IPS-NIHi7 (cell line): ENCODE measurements around the gene MINDY4.

ENCODE experiments used
- DNase-seq: peaks from one replicate; pipeline ENCODE4 v3.0.0; 2012; ENCODE audit warnings: mixed read lengths; ENCODE audit errors: extremely low spot score

The MINDY4 gene

DNA sequence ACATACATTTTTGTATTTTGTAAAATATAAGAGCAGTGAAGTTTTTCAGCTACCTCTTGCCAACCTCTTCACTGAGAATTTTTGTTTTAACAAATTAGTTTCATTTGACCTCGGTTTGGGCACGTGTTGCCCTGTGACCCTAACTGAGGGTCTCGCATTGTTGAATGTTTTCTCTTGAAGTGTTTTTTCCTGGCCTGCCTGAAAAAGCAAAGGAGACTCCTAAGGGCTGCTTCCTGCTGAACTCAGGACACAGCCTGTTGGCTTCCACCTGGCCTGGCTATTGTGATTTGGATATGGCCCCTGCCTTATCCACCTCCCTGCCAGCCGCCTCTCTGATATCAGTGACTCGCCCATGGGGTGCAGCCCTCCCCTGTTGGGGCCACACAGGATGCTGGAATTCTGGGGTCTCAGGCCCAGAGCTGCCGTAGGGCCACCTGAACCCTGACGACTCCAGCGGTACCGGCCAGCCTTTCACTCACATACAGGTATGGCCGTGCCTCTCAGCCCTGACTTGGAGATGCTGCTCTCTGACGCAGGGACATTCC, 81.6 kb downstream of the MINDY4 start:
- DNase-seq, result no peak

- DNase-seq, result no peak
These were observed 82.4 kb downstream of the MINDY4 start for GRCh38 chr7:30853576-30853975.

- DNase-seq, result no peak
These were observed 84.7 kb downstream of the MINDY4 start for GRCh38 chr7:30855936-30856335.

GRCh38 chr7:30858576-30858975, 87.4 kb downstream of the MINDY4 start:
- no peak for DNase-seq

DNA sequence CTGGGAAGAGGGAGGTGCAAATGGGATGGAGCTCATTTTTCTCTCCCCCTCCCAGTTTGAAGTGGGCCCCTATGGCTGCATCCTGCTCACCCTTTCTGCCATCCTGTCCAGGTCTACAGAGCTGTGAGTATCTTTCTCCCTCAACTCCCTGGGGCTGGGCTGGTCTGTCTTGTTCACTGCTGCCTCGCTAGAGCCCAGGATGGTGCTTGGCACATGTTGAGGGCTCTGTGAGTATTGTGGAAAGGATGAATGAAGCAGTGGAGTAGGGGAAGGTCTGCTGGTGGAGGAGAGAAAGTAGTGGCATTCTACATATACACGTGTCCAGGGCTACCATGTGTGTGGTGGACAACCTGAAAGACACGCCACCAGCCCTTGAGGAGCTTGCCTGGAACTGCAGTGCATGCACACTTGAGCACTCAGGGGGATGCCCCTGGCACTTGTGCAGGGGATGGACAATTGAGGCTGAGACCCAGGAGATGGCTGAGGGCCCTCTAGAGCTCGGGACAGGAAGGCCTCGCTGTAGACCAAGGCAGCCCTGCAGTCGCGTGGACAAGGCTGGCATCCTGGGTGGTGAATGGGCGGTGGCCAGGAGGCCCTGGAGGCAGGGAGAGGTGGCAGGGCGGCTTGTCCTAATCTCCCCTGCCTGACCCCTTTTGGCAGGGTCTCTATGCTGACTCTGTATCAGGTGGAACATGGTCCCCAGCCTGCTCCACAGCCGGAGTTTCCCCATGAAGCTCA, 88.2 kb downstream of the MINDY4 start:
- no peak for DNase-seq

GRCh38 chr7:30859940-30860496, 88.8 kb downstream of the MINDY4 start:
- DNase-seq, result no peak

- no peak for DNase-seq
These were observed 90.4 kb downstream of the MINDY4 start for GRCh38 chr7:30861612-30862011.

- no peak for DNase-seq
These were observed 91.9 kb downstream of the MINDY4 start for GRCh38 chr7:30862995-30863705.

DNA sequence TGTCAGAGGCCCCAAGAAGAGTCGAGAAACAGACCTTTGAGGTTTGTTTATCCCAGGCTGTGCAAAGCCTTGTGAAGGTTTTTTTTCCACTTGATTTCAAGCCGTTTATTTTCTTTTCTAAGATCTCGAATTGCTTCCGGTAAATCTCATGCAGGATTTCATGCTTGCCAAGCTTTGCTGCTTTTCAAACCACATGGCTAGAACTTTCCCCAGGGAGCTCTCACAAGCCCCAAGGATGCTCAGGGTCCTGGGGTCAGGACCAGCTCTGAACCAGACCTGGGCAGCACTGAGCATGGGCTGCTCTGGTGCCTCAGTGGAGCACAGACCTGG, 92.5 kb downstream of the MINDY4 start:
- DNase-seq, result no peak

DNA sequence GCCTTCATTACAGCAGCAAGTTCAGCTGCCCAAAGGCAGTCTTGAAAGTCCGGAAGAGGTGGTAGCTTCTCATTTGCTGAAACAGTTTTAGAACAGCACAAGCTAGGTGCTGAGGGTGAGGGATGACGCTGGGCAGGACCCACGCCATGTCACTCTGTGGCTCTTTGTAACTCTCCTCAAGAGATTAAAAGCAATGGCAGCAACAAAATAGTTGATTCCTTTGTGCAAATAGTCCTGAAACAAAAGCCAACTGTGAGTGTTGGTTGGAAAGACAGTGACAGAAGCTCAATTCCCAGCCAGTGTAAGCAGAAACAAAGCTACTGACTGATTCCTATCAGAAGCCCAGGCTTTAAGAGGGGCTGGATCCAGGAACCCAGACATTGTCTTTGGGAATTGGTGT, 92.9 kb downstream of the MINDY4 start:
- DNase-seq, result no peak

GRCh38 chr7:30865076-30865475, 93.9 kb downstream of the MINDY4 start:
- no peak for DNase-seq

DNA sequence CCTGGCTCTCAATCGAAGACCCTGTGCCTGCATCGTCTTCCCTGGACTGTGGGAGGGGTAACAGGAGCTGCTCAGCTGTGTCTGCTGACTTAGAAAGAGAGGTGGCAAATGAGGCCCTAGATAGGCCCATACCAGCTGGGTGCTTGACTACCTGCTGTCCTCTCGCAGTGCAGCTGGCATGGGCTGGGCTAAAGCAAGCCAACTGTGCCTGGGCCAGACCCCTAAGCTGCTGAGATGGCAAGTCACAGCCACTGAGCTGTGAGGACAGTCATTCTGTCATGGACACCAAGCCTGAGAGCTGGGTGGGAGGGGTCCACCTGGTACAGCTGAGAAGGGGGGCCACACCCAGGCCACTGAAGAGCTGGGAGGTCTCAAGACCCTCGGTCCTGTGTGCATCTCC, 94.6 kb downstream of the MINDY4 start:
- no peak for DNase-seq

- no peak for DNase-seq
These were observed 95.7 kb downstream of the MINDY4 start for GRCh38 chr7:30866939-30867338.

GRCh38 chr7:30867483-30867882, 96.3 kb downstream of the MINDY4 start:
- DNase-seq, result no peak

DNA sequence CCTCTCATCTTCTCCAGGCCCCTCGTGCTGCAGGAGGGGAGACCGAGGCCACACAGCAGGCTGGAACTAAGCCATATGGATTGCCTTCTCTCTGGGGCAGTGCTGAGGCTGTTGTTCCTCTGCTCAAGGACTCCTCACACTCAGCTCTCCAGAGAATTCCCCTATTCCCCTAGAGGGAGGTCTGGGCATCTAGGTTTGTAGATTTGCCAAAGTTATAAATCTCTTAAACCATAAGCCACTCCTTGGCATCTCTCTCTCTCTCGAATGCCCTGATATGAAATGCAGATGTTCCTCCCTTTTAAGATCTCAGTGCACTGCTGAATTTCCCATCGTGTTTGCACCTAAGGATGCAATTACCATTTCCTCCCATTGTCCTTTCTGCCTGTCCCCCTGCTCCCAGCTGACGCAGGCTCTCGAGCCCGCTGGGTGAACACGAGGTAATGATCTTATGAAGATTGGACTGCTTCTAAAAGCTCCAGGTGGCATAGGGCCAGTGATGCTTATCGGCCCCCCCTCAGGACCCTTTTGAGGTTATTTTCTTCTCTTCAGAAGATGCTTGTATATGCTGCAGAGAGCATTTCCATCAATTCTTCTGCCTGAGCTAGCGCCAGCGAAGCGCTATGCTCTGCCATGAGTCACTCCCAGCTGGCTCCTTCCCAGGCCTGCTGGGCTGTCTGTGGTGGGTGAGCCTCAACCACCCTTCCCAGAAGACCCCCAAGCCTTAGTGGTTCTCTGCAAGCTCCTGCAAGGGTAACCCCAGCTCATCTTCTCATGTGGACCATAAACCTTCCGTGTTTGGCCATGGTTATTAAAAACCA, 98.8 kb downstream of the MINDY4 start:
- DNase-seq, result no peak

DNA sequence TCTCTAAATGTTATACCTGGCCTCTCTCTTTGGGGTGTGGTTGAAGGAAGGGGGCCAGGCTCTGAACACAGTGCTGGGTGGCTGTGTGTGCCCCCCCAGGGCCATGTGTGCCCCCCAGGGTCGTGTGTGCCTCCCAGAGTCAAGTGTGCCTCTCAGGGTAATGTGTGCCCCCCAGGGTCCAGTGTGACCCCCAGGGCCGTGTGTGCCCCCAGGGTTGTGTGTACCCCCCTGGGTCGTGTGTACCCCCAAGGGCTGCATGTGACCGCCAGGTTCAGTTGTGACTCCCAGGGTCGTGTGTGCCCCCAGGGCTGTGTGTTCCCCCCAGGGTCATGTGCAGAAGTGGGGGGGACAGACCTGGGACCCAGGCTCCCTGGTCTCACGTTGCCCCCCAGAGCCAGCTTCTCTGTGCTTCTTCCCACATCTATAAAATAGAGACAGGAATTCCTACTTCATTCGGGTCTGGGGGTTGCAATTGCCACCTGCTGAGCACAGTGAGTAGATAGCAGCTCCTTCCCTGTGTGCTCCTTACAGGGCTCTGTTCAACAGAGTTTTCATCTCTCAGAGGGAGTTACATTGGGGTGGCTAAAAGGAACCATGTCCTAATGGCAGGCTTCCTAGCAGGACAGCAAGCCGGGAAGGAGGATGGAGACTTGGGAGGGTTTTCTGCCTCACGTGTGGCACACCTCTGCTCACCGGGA, 99.8 kb downstream of the MINDY4 start:
- no peak for DNase-seq

GRCh38 chr7:30871655-30872054, 100.4 kb downstream of the MINDY4 start:
- DNase-seq, result no peak

DNA sequence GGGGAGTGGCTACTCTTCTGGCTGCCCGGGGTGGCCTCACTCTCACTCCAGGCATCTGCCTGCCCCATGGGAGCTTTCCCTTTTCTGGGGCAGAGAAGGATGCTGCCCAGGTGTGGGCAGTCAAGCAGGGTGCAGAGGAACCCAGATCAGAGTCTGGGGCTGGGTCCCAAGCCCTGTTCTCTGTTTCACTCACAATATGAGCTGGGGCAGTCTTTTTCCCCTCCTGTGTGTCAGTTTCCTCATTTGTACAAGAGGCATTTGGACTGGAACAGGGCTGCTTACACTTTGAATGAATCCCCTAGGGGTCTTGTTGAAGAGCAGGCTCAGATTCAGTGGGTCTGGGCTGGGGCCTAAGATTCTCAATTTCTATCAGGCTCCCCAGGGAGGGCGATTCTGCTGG, 102.0 kb downstream of the MINDY4 start:
- DNase-seq, result no peak

DNA sequence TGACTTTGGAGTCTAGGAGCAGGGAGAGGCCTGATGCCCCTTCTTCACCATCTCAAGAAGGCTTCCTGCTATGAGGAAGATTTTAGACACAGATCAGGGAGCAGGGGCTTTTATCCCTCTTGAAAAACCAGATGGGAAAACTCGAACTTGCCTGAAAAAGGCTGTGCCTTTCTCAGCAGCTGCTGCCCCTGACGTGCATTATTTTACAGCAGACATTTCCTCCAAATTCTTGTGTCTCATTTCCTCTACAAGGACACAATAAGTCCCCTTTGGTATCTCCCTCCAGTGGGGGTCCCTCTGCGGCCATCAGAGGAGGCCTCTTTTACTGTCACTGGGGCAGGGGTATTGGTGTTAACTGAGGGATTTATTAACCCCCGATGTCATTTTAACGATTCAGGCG, 102.4 kb downstream of the MINDY4 start:
- DNase-seq, result no peak

DNA sequence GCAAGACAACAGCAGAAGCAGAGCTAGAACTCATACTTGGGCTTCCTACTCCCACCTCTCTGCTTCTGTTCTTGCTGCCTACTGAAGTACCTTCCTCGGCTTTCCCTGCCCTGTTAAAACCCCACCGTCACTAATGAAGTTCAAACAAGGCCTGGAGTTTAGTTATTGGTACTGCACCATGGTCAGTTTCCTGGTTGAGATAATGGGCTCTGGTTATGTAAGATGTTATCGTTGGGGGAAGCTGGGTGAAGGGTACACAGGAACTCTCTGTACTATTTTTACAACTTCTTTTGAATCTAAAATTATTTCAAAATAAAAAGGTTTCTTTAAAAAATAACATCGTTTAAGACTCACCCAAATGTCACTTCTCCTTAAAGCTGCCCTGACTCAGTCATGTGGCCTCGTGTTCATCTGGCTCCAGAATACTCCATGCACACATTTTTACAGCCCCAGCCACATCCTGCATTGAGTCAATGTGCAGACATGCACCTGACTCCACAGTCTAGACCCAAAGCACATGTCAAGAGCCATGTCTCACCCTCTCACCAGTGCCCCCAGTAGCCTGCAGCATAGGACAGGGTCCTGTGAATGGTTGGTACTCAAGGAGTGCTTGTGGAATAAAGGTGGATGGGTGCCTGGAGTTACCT, 103.6 kb downstream of the MINDY4 start:
- no peak for DNase-seq
